GM19193 (cell line): ENCODE results near the gene SLC12A2.

Experiments
- POLR2A ChIP-seq: IDR thresholded peaks from 4 replicates; pipeline ENCODE4 v1.6.1; 2011; ENCODE audit not compliant: insufficient read depth, insufficient read length; ENCODE audit errors: extremely low read depth

Gene SLC12A2

GRCh38 chr5:128083811-128084227, 253 bp downstream of the SLC12A2 start:
- no peak for TF ChIP-seq POLR2A

GRCh38 chr5:128084228-128085167, 932 bp downstream of the SLC12A2 start:
- TF ChIP-seq POLR2A: no peak

GRCh38 chr5:128085413-128085812, 1.8 kb downstream of the SLC12A2 start:
- TF ChIP-seq POLR2A: no peak

DNA sequence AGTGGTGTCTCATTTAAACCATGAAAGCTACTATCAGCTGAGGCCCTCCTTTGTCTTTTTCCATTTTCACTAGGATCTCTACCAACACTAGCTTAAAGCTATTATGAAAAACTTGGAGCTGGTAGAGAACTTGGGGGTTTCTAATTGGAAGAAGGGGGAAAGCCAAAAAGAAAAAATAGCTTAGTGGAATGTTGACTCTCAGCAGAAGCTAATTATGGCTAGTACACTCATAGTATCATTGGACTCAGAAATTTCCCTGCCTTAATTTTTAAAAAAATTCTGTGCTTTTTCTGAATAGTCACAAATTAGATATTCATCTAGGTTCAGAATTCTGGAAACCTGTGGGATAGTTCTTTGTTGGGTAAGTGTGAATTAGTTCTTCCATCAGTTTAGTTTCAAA, 8.0 kb downstream of the SLC12A2 start:
- TF ChIP-seq POLR2A: no peak

DNA sequence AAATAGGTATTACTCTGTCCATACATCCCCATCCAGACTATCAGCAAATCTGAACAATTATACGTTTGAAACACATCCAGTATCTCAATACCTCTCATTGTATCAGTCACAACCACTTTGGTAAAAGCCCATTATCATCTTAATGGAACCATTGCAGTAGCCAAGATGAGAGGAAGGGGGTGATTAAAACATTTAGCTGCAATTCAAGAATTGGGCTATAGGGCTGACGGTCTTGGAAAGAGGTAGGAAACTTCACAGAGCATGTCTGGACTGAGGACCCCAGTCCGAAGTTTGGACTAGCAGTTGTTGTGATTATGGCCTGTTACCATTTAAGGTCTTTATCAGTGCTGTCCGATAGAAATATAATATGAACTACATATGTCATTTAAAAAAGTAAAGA, 8.6 kb downstream of the SLC12A2 start:
- no peak for TF ChIP-seq POLR2A

DNA sequence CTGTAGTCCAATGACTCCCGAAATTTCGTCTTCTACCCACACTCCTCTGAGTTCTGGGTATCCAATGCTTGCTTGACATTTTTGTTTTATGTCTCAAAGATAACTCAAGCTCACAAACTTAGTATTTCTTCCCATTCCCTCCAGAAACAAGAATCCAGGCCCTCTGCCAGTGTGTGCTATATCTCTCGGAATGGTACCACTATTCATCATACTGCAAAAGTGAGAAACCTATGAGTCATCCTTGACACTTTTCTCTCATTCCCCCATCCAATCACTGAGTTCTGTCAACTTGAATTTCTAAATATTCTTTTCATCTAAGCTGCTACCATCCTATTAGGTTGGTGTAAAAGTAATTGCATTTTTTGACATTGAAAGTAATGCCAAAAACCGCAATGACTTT, 9.8 kb downstream of the SLC12A2 start:
- no peak for TF ChIP-seq POLR2A

GRCh38 chr5:128097224-128097623, 13.7 kb downstream of the SLC12A2 start:
- TF ChIP-seq POLR2A: no peak

- TF ChIP-seq POLR2A: no peak
Observed at GRCh38 chr5:128097781-128098180, 14.2 kb downstream of the SLC12A2 start.

GRCh38 chr5:128099944-128100343, 16.4 kb downstream of the SLC12A2 start:
- TF ChIP-seq POLR2A: no peak

DNA sequence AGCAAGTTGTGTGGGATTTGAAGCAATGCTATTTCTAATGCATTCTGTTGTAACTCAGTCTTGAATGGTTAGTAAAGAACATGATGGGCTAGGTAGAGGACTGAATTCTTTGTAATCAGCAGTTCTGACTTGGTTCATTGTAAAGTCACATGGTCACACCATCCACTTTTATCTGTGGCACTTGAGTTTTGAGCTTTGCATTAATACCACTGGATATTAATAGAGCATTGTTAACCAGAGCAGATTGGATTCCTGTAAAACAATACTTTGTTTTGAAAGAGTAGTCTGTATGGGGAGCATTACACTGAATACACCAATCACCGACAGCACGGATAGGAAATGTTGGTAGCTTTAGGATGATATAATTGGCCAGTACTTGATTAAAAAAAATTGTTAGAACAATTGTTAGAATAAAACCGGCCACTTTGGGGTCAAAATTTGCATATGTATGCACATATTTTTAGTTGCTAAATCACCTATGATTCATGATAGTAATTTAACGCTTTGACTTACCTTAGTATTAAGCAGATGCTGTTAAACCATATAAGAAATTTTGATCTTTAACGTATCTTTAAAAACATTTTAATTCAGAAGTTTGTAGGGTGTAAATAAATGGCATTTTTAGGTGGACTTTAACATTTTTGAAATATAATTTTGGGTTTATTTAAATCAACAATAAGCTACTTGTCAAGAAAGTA, 17.4 kb downstream of the SLC12A2 start:
- TF ChIP-seq POLR2A: no peak

- no peak for TF ChIP-seq POLR2A
Observed at GRCh38 chr5:128101676-128102075, 18.1 kb downstream of the SLC12A2 start.

DNA sequence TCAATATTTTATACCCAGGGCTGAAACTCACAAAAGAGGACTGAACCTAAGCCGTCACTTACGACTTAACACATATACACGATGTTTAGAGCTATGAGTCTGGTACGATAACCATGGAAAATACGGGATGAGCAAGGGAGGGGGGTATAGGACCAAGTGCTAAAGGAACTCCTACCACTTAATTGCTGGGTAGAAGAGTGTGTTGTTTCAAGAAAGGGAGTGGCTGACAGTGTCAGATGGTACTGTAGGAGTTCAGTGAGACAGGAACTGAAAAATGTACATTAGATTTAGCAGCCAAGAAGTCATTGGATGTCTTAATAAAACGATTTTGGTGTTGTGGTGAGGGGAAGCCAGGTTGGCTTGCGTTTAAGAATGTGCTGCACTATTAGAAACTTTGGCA, 21.6 kb downstream of the SLC12A2 start:
- no peak for TF ChIP-seq POLR2A

GRCh38 chr5:128109138-128109537, 25.6 kb downstream of the SLC12A2 start:
- no peak for TF ChIP-seq POLR2A

DNA sequence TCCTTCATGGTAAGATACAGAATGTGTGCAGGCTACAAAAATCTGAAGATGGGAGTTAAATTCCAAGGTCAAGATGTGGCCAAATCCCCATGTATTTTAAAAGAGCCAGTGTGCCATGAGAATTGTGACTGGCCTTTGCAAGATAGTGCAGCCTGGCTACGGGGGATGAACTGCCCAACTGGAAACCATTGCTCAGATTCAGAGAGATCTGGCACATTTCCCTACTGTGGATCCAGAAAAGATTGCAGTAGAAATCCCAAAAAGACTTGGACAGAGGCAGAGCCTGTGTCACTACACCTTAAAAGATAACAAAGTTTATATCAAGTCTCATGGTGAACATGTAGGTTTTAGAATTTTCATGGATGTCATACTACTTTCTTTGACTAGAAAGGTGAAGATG, 26.2 kb downstream of the SLC12A2 start:
- TF ChIP-seq POLR2A: no peak

DNA sequence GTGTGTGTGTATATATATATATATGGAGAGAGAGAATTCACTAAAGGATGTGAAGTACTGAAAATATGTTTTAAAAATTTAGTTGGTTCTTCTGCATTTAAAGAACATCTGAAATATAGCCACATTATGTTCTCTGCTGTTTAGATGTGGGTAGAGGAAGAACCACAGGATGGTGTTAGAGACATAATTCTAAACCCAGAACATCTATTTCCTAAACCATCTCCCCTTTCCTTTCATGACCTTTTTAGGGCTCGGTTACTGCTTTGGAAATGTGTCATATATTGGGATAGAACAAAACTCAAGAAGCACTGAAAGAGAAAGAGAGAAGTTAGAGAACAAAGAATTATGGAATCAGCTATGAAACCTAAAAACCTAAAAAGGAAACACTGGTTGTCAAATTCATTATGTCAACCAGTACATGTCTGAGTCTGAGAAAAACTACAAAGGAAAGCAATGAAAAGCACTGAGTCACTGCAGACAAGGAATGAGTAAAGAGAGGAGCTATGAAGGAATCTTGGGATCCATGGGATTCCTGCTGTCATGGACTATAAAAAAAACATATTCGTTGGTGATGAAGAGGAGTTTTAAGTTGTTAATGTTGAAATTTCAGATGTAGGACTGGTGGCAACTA, 28.4 kb downstream of the SLC12A2 start:
- no peak for TF ChIP-seq POLR2A
